HCT116 (cell line): ENCODE results near the gene LPCAT2. TPM values are rescaled to one million over a fixed set of nuclear protein-coding genes. Genes with fewer than 3 reads are reported as not detected.

Experiments
- ATAC-seq: fragments of 200-7000 bp; cut with Tn5 transposase; 2 replicates; pipeline ENCODE4 v1.9.1; 2020; ENCODE audit warnings: mild to moderate bottlenecking, moderate library complexity
- BruUV-seq: library from RNA; stranded (reverse); fragments of 400-500 nt; replicated peaks from 2 replicates; lab custom pipeline; 2021; lab: Mats Ljungman, UMichigan
- CTCF ChIA-PET: fragments of 300-600 bp; sonication (Branson Sonifier 250); formaldehyde crosslinking; loops from one replicate; lab custom pipeline; 2021; ENCODE audit warnings: antibody characterized with exemption; lab: Charles Lee
- POLR2A ChIA-PET: fragments of 300-600, 350-600 bp; sonication (Branson Sonifier 250); formaldehyde crosslinking; loops from one replicate; lab custom pipeline; 2021; ENCODE audit warnings: antibody characterized with exemption; lab: Charles Lee
- RAD21 ChIA-PET, 2 experiments: fragments of 300-600 bp; sonication (Branson Sonifier 250); formaldehyde crosslinking; loops; one replicate each; lab custom pipeline; 2023; ENCODE audit warnings: low total read pairs in 2 of 2; ENCODE audit not compliant: uncharacterized antibody in 2 of 2, unreplicated experiment in 2 of 2, low non-redundant PET in 1 of 2; lab: Charles Lee
- DNase-seq: peaks from one replicate; pipeline ENCODE4 v3.0.0-alpha.2; 2010; ENCODE audit warnings: low read depth, low spot score
- H2AFZ ChIP-seq: fragments of 200-600 bp; shearing (Covaris generic), sonication (generic); 2 replicates; pipeline ENCODE4 v1.6.1; 2017; ENCODE audit warnings: low read depth, mixed run types, mixed read lengths, antibody characterized with exemption, low read length; ENCODE audit not compliant: poor library complexity, severe bottlenecking
- H3K27ac ChIP-seq: 2 replicates; pipeline ENCODE4 v1.5.1; 2012; ENCODE audit warnings: low read depth, low read length
- H3K27me3 ChIP-seq: fragments of 200-600 bp; sonication (generic); 2 replicates; pipeline ENCODE4 v1.6.1; 2016; ENCODE audit warnings: mixed run types, low read length, mixed read lengths; ENCODE audit not compliant: insufficient read depth
- H3K36me3 ChIP-seq, 2 experiments: fragments of 200-500 bp in 1 of 2; fragments of 200-600 bp in 1 of 2; sonication (Bioruptor generic) in 1 of 2; sonication (generic) in 1 of 2; 2 replicates each; pipeline versions ENCODE4 v1.5.1 to v1.6.1; 2014 to 2016; ENCODE audit warnings: low read length in 2 of 2, inconsistent platforms in 1 of 2, mixed read lengths in 1 of 2, mixed run types in 1 of 2; ENCODE audit not compliant: insufficient read depth in 2 of 2, control insufficient read depth in 1 of 2
- H3K4me1 ChIP-seq, 2 experiments: fragments of 200-600 bp in 1 of 2; sonication (generic) in 1 of 2; 2 replicates each; pipeline versions ENCODE4 v1.5.1 to v1.6.1; 2012 to 2017; ENCODE audit warnings: low read length in 2 of 2, inconsistent platforms in 1 of 2, mild to moderate bottlenecking in 1 of 2, mixed read lengths in 1 of 2, mixed run types in 1 of 2, moderate library complexity in 1 of 2; ENCODE audit not compliant: insufficient read depth in 2 of 2, control insufficient read depth in 1 of 2
- H3K4me2 ChIP-seq: fragments of 200-600 bp; sonication (generic); 2 replicates; pipeline ENCODE4 v1.6.1; 2017; ENCODE audit warnings: mixed run types, low read length, mixed read lengths
- H3K4me3 ChIP-seq, 2 experiments: fragments of 200-600 bp in 1 of 2; sonication (generic) in 1 of 2; replicated peaks in 1 of 2; 2 replicates each; pipeline ENCODE4 v1.5.1; 2011 to 2016; ENCODE audit warnings: low read length in 2 of 2, control low read depth in 1 of 2, low read depth in 1 of 2, mild to moderate bottlenecking in 1 of 2, mixed read lengths in 1 of 2, mixed run types in 1 of 2
- H3K79me2 ChIP-seq: fragments of 200-600 bp; sonication (generic); 2 replicates; pipeline ENCODE4 v1.6.1; 2017; ENCODE audit warnings: mild to moderate bottlenecking, mixed run types, low read length, moderate library complexity, mixed read lengths; ENCODE audit not compliant: insufficient read depth
- H3K9ac ChIP-seq: fragments of 200-600 bp; sonication (generic); 2 replicates; pipeline ENCODE4 v1.6.1; 2016; ENCODE audit warnings: low read length, mixed read lengths
- H3K9me2 ChIP-seq: fragments of 200-600 bp; sonication (generic), shearing (Covaris generic); 2 replicates; pipeline ENCODE4 v1.6.1; 2017; ENCODE audit warnings: mixed run types, mild to moderate bottlenecking, moderate library complexity; ENCODE audit not compliant: insufficient read depth
- H3K9me3 ChIP-seq, 2 experiments: fragments of 200-500 bp in 1 of 2; fragments of 200-600 bp in 1 of 2; sonication (Bioruptor generic) in 1 of 2; sonication (generic) in 1 of 2; 2 replicates each; pipeline ENCODE4 v1.6.1; 2014 to 2017; ENCODE audit warnings: low read length in 2 of 2, mixed read lengths in 2 of 2, inconsistent platforms in 1 of 2, low read depth in 1 of 2, mild to moderate bottlenecking in 1 of 2, mixed run types in 1 of 2, moderate library complexity in 1 of 2; ENCODE audit not compliant: control insufficient read depth in 1 of 2, insufficient read depth in 1 of 2
- H4K20me1 ChIP-seq: fragments of 200-600 bp; sonication (generic), shearing (Covaris generic); 2 replicates; pipeline ENCODE4 v1.6.1; 2017; ENCODE audit warnings: mixed run types, mild to moderate bottlenecking, moderate library complexity; ENCODE audit not compliant: insufficient read depth
- ATF3 ChIP-seq: IDR thresholded peaks from 2 replicates; pipeline ENCODE4 v1.6.1; 2012
- CBX3 ChIP-seq: IDR thresholded peaks from 2 replicates; pipeline ENCODE4 v1.6.1; 2012; ENCODE audit warnings: low read depth
- CEBPB ChIP-seq: IDR thresholded peaks from 2 replicates; pipeline ENCODE4 v1.6.1; 2012; ENCODE audit warnings: low read depth
- CTCF ChIP-seq, 3 experiments: fragments of 200-600 bp in 1 of 3; sonication (generic) in 1 of 3; IDR thresholded peaks in 2 of 3; conservative IDR thresholded peaks in 1 of 3; 2 replicates each; pipeline ENCODE4 v1.5.1; 2012 to 2017; ENCODE audit warnings: low read depth in 2 of 3, low read length in 2 of 3, antibody characterized with exemption in 1 of 3, borderline replicate concordance in 1 of 3, control low read depth in 1 of 3, mild to moderate bottlenecking in 1 of 3, mixed read lengths in 1 of 3, mixed run types in 1 of 3, moderate library complexity in 1 of 3; ENCODE audit not compliant: insufficient read depth in 1 of 3
- ELF1 ChIP-seq: IDR thresholded peaks from 2 replicates; pipeline ENCODE4 v1.6.1; 2012; ENCODE audit warnings: low read depth, borderline replicate concordance
- EZH2phosphoT487 ChIP-seq: fragments of 200-600 bp; IDR thresholded peaks from 2 replicates; pipeline ENCODE4 v1.6.1; 2018; ENCODE audit warnings: antibody characterized with exemption, borderline replicate concordance
- FOSL1 ChIP-seq: IDR thresholded peaks from 2 replicates; pipeline ENCODE4 v1.6.1; 2012; ENCODE audit warnings: low read depth
- JUND ChIP-seq: IDR thresholded peaks from 2 replicates; pipeline ENCODE4 v1.6.1; 2012
- MAX ChIP-seq: IDR thresholded peaks from 2 replicates; pipeline ENCODE4 v1.6.1; 2012
- REST ChIP-seq: IDR thresholded peaks from 2 replicates; pipeline ENCODE4 v1.6.1; 2012; ENCODE audit warnings: low read depth
- SIN3A ChIP-seq: IDR thresholded peaks from 2 replicates; pipeline ENCODE4 v1.6.1; 2012; ENCODE audit warnings: low read depth
- SP1 ChIP-seq: IDR thresholded peaks from 2 replicates; pipeline ENCODE4 v1.6.1; 2012; ENCODE audit warnings: low read depth
- ZBTB33 ChIP-seq: IDR thresholded peaks from 2 replicates; pipeline ENCODE4 v1.6.1; 2011; ENCODE audit warnings: mild to moderate bottlenecking, low read length, moderate library complexity; ENCODE audit not compliant: insufficient replicate concordance; ENCODE audit errors: extremely low read depth
- intact Hi-C: fragments of 100-400 bp; cut with micrococcal nuclease; formaldehyde crosslinking; loops from 2 replicates; pipeline ENCODE4 v1.10.0; 2022
- total RNA-seq: library from RNA; stranded (reverse); gene quantifications from one replicate; pipeline ENCODE4 v1.2.1, GENCODE V29; 2021; ENCODE audit not compliant: unreplicated experiment

The LPCAT2 gene
- total RNA-seq, 1 experiment from 2014 or later: 13.1 TPM

GRCh38 chr16:55498101-55498500 lies 10.8 kb upstream of the LPCAT2 start:
- intact Hi-C loops: no loop called here
- no peak overlapping the region for H3K27ac ChIP-seq
- TF ChIP-seq ZBTB33 (no peak), MAX (no peak), CTCF (IDR thresholded peaks at IDR 0.05 in 2 of 3, conservative IDR thresholded peaks at IDR 0.05 in 1 of 3; ENCODE audit: borderline replicate concordance in 1 of 3, insufficient read depth in 1 of 3, low read depth in 2 of 3, low read length in 2 of 3) (no peak), CEBPB (no peak), CBX3 (no peak), JUND (no peak), SP1 (no peak), REST (no peak), SIN3A (no peak), FOSL1 (no peak), ELF1 (no peak), ATF3 (no peak), EZH2phosphoT487 (no peak)

More at GRCh38 chr16:55498101-55498500, 10.8 kb upstream of the LPCAT2 start:
- Histone ChIP-seq H3K27me3 (no peaks in the 10 kb centered on the region), H3K79me2 (no peaks in the 10 kb centered on the region), H3K4me2 (no peak overlapping the region), H3K4me3 (no peak overlapping the region), H4K20me1 (no peaks in the 10 kb centered on the region), H3K9ac (no peak overlapping the region), H2AFZ (no peak overlapping the region), H3K36me3 (no peaks in the 10 kb centered on the region), H3K9me3 (no peaks in the 10 kb centered on the region), H3K9me2 (no peaks in the 10 kb centered on the region), H3K4me1 (peaks cover 26 to 40% of the 10 kb centered on the region in 2 experiments)
- ChIA-PET POLR2A (no interaction called here), CTCF (interaction anchor here (1.5 kb wide), 1 partner anchor 33 kb away, joined by 3 read pairs; no protein-coding TSS in a partner anchor), RAD21 (no interaction called here)
- no TSS peak for BruUV-seq
- no peak for DNase-seq
- no peak for ATAC-seq
